Type B pancreatic cell (in vitro differentiated cells): ENCODE data around the gene CLCN1. TPM values are rescaled to one million over a fixed set of nuclear protein-coding genes. Genes with fewer than 3 reads are reported as not detected.

Experiments
- DNase-seq: peaks from one replicate; pipeline ENCODE4 v3.0.0; 2021; ENCODE audit warnings: mixed read lengths; ENCODE audit not compliant: unreplicated experiment; ENCODE audit errors: extremely low spot score
- H3K27ac Mint-ChIP-seq: 2 replicates; pipeline ENCODE4 v1.8.0; 2021; ENCODE audit warnings: mild to moderate bottlenecking, mixed read lengths
- H3K27me3 Mint-ChIP-seq: 2 replicates; pipeline ENCODE4 v1.8.0; 2021; ENCODE audit warnings: mixed read lengths
- H3K36me3 Mint-ChIP-seq: 2 replicates; pipeline ENCODE4 v1.8.0; 2021; ENCODE audit warnings: mixed read lengths
- H3K4me1 Mint-ChIP-seq: one replicate; pipeline ENCODE4 v1.8.0; 2021; ENCODE audit warnings: mixed read lengths; ENCODE audit not compliant: unreplicated experiment
- H3K4me3 Mint-ChIP-seq: 2 replicates; pipeline ENCODE4 v1.8.0; 2021; ENCODE audit warnings: mild to moderate bottlenecking, mixed read lengths
- H3K9me3 Mint-ChIP-seq: 2 replicates; pipeline ENCODE4 v1.8.0; 2021; ENCODE audit warnings: mixed read lengths
- long read RNA-seq: library from polyadenylated mRNA; unstranded; transcript quantifications from one replicate; pipeline ENCODE4 v2.0.0, GENCODE V29; 2020
- total RNA-seq: library from RNA; stranded (reverse); gene quantifications from 2 replicates; pipeline ENCODE4 v1.2.1, GENCODE V29; 2021; ENCODE audit warnings: low replicate concordance
- TF ChIP-seq, protein P1 (sequence below): fragments of 200-600 bp; sonication (generic); conservative IDR thresholded peaks from 2 replicates; pipeline ENCODE4 v1.5.0; 2021; ENCODE audit warnings: antibody characterized with exemption, mild to moderate bottlenecking

CLCN1 gene
- total RNA-seq: 0.12 and 0.22 TPM in 2 replicates
- long read RNA-seq: 0 reads

DNA sequence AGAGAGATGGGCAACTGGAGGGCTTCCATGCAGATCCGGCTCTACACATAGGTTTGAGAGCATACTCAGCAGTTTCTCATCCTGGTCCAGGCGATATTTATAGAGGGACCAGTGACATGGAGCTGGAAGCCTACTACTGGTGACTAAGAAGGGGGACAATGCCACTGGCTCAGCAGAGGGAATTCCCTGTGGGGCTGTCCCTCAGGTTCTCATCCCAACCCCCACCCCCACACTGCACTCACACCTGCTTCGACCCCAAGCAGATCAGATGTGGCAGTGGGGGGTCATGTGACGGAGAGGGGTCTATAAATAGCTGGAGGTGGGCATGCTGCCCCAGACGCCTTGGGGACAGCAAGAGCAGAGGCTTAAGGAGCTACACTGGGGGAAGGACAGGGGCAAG lies at the start of gene CLCN1:
TSS of gene CLCN1 (plus strand) at position 336 of the 400 bp plus-strand sequence. CDS start 102 bp downstream, outside the sequence.
- TF ChIP-seq, protein P1, sequence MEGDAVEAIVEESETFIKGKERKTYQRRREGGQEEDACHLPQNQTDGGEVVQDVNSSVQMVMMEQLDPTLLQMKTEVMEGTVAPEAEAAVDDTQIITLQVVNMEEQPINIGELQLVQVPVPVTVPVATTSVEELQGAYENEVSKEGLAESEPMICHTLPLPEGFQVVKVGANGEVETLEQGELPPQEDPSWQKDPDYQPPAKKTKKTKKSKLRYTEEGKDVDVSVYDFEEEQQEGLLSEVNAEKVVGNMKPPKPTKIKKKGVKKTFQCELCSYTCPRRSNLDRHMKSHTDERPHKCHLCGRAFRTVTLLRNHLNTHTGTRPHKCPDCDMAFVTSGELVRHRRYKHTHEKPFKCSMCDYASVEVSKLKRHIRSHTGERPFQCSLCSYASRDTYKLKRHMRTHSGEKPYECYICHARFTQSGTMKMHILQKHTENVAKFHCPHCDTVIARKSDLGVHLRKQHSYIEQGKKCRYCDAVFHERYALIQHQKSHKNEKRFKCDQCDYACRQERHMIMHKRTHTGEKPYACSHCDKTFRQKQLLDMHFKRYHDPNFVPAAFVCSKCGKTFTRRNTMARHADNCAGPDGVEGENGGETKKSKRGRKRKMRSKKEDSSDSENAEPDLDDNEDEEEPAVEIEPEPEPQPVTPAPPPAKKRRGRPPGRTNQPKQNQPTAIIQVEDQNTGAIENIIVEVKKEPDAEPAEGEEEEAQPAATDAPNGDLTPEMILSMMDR: no peak
- H3K27ac Mint-ChIP-seq: no peak within 1 kb of the TSS
- peaks cover 3% of the 10 kb centered on the region for H3K36me3 Mint-ChIP-seq
- no peaks in the 10 kb centered on the region for H3K27me3 Mint-ChIP-seq
- no peak for DNase-seq
- H3K4me3 Mint-ChIP-seq: no peak within 1 kb of the TSS
- no peaks in the 10 kb centered on the region for H3K9me3 Mint-ChIP-seq
- H3K4me1 Mint-ChIP-seq: peaks cover 21% of the 10 kb centered on the region

DNA sequence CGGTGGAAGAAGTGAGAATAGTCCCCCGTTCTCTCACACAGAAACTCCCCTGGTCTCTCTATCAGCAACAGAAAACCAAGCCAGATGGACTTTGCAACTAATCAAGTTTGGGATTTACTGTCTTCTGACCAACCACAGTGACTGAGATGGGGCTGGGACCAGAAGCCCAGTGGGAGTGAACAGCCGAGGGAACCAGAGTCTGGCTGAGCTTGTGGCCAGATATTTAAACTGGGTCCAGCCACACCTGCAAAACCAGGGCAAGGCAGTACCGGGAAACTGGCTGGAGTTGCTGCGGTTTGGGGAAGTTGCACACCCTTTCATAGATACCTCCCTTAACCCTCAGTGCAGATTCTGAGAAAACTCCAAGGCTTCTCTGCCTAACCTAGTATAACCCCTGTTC lies 46.7 kb upstream of the CLCN1 start:
- DNase-seq: no peak
- H3K4me3 Mint-ChIP-seq: no peak overlapping the region
- H3K27me3 Mint-ChIP-seq: no peaks in the 10 kb centered on the region
- no peak overlapping the region for H3K27ac Mint-ChIP-seq
- TF ChIP-seq, protein P1: no peak
- H3K9me3 Mint-ChIP-seq: no peaks in the 10 kb centered on the region
- peaks cover 5% of the 10 kb centered on the region for H3K4me1 Mint-ChIP-seq
- H3K36me3 Mint-ChIP-seq: peaks cover 17% of the 10 kb centered on the region

GRCh38 chr7:143271240-143271639 lies 44.7 kb upstream of the CLCN1 start:
- no peaks in the 10 kb centered on the region for H3K4me1 Mint-ChIP-seq
- H3K27me3 Mint-ChIP-seq: no peaks in the 10 kb centered on the region
- no peaks in the 10 kb centered on the region for H3K9me3 Mint-ChIP-seq
- TF ChIP-seq, protein P1: no peak
- peaks cover 7% of the 10 kb centered on the region for H3K36me3 Mint-ChIP-seq
- no peak for DNase-seq
- H3K4me3 Mint-ChIP-seq: no peak overlapping the region
- no peak overlapping the region for H3K27ac Mint-ChIP-seq

GRCh38 chr7:143272871-143273270 lies 43.0 kb upstream of the CLCN1 start:
- H3K36me3 Mint-ChIP-seq: peaks cover 7% of the 10 kb centered on the region
- no peak overlapping the region for H3K4me3 Mint-ChIP-seq

GRCh38 chr7:143279186-143280098 lies 36.5 kb upstream of the CLCN1 start:
- peak overlapping the region; percentile 77 for H3K27ac Mint-ChIP-seq
- no peak for DNase-seq

More at GRCh38 chr7:143272871-143273270, 43.0 kb upstream of the CLCN1 start:
- no peaks in the 10 kb centered on the region for H3K9me3 Mint-ChIP-seq
- H3K4me1 Mint-ChIP-seq: no peaks in the 10 kb centered on the region
- H3K27ac Mint-ChIP-seq: no peak overlapping the region
- no peak for DNase-seq
- no peaks in the 10 kb centered on the region for H3K27me3 Mint-ChIP-seq
- TF ChIP-seq, protein P1: no peak

More at GRCh38 chr7:143279186-143280098, 36.5 kb upstream of the CLCN1 start:
- Mint-ChIP-seq H3K36me3 (no peaks in the 10 kb centered on the region), H3K4me1 (peaks cover 27% of the 10 kb centered on the region), H3K27me3 (no peaks in the 10 kb centered on the region), H3K9me3 (no peaks in the 10 kb centered on the region), H3K4me3 (peak overlapping the region; percentile 21)
- TF ChIP-seq, protein P1: no peak
